HFFc6 (cell line): ENCODE measurements around the gene TBX2. TPM values are rescaled to one million over a fixed set of nuclear protein-coding genes. Genes with fewer than 3 reads are reported as not detected.

Experiments used
- DNase-seq: peaks from one replicate; pipeline ENCODE4 v3.0.0-alpha.2; 2018
- H3K27ac Mint-ChIP-seq: 2 replicates; pipeline ENCODE4 v1.8.0; 2020; ENCODE audit warnings: mild to moderate bottlenecking, mixed read lengths
- H3K27me3 Mint-ChIP-seq: 2 replicates; pipeline ENCODE4 v1.8.0; 2021; ENCODE audit warnings: mild to moderate bottlenecking, moderate library complexity, mixed read lengths; ENCODE audit not compliant: insufficient read depth
- H3K36me3 Mint-ChIP-seq: 2 replicates; pipeline ENCODE4 v1.8.0; 2021; ENCODE audit warnings: low read depth, mixed read lengths
- H3K4me1 Mint-ChIP-seq: 2 replicates; pipeline ENCODE4 v1.8.0; 2020; ENCODE audit warnings: low read depth, mixed read lengths
- H3K4me3 Mint-ChIP-seq: 2 replicates; pipeline ENCODE4 v1.8.0; 2020; ENCODE audit warnings: mild to moderate bottlenecking, moderate library complexity, mixed read lengths
- H3K9me3 Mint-ChIP-seq: 2 replicates; pipeline ENCODE4 v1.8.0; 2020; ENCODE audit warnings: mild to moderate bottlenecking, mixed read lengths
- total RNA-seq, 6 experiments: library from RNA; stranded (reverse); fragmentation: NEBNext Ultra II Directional; extraction: Animal tissue kit (Norgen Biotek cat#: 25700); gene quantifications; 2 replicates in 1 of 6; 3 replicates in 5 of 6; pipeline ENCODE4 v1.2.3, GENCODE V29; 2021
- TF ChIP-seq, protein P1 (sequence below): fragments of 200-600 bp; sonication (generic); IDR thresholded peaks from 2 replicates; pipeline ENCODE4 v1.5.0; 2021; ENCODE audit warnings: antibody characterized with exemption, mild to moderate bottlenecking

TBX2 gene
- total RNA-seq, 6 experiments from 2014 or later = 42.3 to 71.4 (median 67.3) TPM

DNA sequence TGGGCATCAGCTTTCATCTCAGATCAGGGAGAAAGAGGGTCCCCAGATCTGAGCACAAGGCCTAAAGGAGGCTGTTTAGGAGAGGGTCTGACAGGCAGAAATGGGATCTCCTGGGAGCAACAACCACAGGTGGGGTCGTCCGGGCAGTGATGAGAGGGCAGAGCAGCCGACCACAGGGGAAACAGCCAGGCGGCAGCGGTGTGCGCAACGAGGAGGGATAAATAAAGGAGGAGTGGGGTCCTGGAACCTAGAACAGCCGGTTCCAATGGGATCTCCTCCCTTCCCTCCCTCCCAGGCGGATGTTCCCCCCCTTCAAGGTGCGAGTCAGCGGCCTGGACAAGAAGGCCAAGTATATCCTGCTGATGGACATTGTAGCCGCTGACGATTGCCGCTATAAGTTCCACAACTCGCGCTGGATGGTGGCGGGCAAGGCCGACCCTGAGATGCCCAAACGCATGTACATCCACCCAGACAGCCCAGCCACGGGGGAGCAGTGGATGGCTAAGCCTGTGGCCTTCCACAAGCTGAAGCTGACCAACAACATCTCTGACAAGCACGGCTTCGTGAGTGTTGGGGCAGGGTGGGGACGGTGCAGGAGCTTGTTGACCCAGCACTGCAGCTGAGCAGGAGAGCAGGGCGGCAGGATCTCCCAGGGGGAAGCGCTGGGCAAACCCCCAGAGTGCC lies 1.9 kb downstream of the TBX2 start:
- Mint-ChIP-seq H3K27me3 (peaks cover 11% of the 10 kb centered on the region), H3K27ac (peak overlapping the region; percentile 97), H3K9me3 (no peaks in the 10 kb centered on the region), H3K36me3 (peaks cover 43% of the 10 kb centered on the region), H3K4me3 (peak overlapping the region; percentile 92), H3K4me1 (peaks cover 36% of the 10 kb centered on the region)
- TF ChIP-seq, protein P1, sequence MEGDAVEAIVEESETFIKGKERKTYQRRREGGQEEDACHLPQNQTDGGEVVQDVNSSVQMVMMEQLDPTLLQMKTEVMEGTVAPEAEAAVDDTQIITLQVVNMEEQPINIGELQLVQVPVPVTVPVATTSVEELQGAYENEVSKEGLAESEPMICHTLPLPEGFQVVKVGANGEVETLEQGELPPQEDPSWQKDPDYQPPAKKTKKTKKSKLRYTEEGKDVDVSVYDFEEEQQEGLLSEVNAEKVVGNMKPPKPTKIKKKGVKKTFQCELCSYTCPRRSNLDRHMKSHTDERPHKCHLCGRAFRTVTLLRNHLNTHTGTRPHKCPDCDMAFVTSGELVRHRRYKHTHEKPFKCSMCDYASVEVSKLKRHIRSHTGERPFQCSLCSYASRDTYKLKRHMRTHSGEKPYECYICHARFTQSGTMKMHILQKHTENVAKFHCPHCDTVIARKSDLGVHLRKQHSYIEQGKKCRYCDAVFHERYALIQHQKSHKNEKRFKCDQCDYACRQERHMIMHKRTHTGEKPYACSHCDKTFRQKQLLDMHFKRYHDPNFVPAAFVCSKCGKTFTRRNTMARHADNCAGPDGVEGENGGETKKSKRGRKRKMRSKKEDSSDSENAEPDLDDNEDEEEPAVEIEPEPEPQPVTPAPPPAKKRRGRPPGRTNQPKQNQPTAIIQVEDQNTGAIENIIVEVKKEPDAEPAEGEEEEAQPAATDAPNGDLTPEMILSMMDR = no peak; the same call in 1 of the 2 replicates
- no peak for DNase-seq

DNA sequence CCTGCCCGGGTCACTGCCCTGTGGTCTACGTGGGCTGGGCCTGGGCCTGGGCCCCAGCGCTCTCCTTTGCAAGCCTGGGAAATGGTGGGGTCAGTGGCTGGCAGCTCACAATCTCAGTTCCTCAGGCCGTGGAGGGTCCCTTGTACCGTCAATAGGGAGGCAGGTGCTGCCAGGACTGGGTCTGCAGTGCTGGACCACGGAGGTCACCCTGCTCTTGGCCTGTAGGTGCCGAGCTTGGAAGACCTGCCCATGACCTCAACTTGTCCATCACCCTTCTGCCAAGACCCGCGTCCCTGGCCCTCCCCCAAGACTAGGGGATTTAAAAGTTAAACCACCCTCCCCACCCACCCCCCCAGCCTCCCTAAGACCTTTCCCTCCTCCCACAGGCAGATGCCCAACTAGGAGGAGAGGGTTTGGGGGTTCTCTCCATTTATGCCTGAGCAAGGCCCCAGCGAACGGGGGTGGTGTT lies 2.5 kb downstream of the TBX2 start:
- H3K36me3 Mint-ChIP-seq = peaks cover 46% of the 10 kb centered on the region
- peak overlapping the region; percentile 97 for H3K27ac Mint-ChIP-seq
- no peaks in the 10 kb centered on the region for H3K9me3 Mint-ChIP-seq
- H3K27me3 Mint-ChIP-seq = peaks cover 11% of the 10 kb centered on the region
- DNase-seq = no peak
- peak overlapping the region; percentile 92 for H3K4me3 Mint-ChIP-seq
- peaks cover 42% of the 10 kb centered on the region for H3K4me1 Mint-ChIP-seq
- TF ChIP-seq, protein P1 = no peak

DNA sequence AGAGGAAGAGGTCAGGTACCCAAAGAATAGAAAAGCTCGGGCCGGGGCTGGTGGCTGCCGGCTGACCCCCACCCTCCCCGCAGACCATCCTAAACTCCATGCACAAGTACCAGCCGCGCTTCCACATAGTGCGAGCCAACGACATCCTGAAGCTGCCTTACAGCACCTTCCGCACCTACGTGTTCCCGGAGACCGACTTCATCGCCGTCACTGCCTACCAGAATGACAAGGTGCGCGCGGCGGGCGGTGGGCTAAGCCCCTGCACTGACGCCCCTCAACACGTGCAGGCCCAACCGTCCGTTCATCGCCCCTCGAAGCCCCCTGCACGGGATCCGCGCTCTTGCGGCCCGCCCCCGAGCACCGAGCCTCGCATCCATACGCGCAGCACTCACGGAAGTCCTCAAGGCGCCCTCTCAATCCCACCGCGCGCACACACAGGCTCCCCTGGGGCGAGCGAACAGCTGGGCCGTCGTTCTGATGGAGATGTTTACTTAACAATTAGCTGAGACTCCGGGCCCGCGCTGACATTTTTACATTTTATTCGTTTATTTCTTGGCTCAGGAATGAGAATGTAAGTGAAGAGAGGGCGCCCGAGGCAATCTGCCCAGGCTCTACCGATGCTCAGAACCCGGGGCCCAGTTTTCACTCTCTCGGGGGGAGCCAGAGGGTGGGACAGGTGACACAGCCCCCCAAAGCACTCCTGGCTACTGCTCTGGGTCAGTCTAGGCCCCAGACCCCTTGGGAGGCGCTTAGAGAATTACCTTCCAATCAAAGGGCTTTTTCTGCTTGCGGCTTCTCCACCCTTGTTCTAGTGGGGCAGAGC lies 3.5 kb downstream of the TBX2 start:
- Mint-ChIP-seq H3K27ac (peak overlapping the region; percentile 97), H3K9me3 (no peaks in the 10 kb centered on the region), H3K27me3 (peaks cover 11% of the 10 kb centered on the region), H3K4me1 (peaks cover 47% of the 10 kb centered on the region), H3K4me3 (peak overlapping the region; percentile 92), H3K36me3 (peaks cover 54% of the 10 kb centered on the region)
- TF ChIP-seq, protein P1 = peak; percentile 6; the same call in 1 of the 2 replicates
- DNase-seq = peak; percentile 65

DNA sequence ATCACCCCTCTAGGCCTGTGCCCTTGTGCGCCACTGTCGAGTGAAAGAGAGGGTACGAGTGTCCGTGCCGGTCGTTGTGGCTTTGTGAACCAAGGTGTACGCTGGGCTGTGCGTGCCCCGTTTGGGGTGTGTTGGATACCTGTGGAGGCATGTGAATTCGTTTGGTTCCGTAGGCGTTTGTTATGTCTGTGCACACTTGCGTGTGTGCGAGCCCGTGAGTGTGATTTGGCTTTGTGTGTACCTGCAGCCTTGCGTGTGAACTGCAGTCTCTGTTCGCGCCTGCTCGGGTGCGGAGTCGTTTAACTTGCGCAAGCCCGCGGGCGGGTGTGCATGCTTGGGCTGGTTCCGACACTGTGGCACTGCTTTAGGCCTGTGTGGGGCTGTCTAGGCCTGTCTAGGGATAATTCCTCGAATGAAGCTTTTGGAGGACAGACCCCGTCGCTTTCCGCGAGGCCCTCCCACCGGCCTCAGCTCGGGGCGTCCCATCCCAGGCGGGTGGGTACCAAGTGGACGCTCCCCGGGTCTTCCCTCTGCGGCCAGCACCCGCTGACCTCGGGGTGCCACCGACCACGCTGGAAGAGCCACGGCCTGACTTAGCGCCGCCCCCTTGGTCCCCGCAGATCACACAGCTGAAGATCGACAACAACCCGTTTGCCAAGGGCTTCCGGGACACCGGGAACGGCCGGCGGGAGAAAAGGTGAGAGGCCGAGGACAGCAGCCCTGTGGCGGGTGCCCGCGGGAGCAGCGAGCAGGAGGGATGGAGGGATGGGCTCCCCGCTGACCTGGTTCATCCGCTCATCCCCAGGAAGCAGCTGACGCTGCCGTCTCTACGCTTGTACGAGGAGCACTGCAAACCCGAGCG lies 4.4 kb downstream of the TBX2 start:
- peaks cover 11% of the 10 kb centered on the region for H3K27me3 Mint-ChIP-seq
- DNase-seq = peak; percentile 66
- no peaks in the 10 kb centered on the region for H3K9me3 Mint-ChIP-seq
- TF ChIP-seq, protein P1 = no peak
- H3K36me3 Mint-ChIP-seq = peaks cover 54% of the 10 kb centered on the region
- H3K4me1 Mint-ChIP-seq = peaks cover 49% of the 10 kb centered on the region
- H3K27ac Mint-ChIP-seq = peak overlapping the region; percentile 97
- H3K4me3 Mint-ChIP-seq = peak overlapping the region; percentile 92

DNA sequence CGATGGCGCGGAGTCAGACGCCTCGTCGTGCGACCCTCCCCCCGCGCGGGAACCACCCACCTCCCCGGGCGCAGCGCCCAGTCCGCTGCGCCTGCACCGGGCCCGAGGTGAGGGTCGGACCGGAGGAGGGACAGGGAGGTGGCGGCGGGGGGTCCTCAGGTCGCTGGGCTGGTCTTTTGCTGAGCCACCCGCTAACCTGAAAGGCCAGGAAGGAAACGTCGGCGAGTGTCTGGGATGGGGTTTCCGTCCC lies 4.9 kb downstream of the TBX2 start:
- Mint-ChIP-seq H3K4me1 (peaks cover 50% of the 10 kb centered on the region), H3K36me3 (peaks cover 54% of the 10 kb centered on the region), H3K4me3 (peak overlapping the region; percentile 92), H3K9me3 (no peaks in the 10 kb centered on the region), H3K27ac (peak overlapping the region; percentile 97), H3K27me3 (peaks cover 11% of the 10 kb centered on the region)
- TF ChIP-seq, protein P1 = no peak
- no peak for DNase-seq
